PC-9 (cell line): ENCODE measurements around the gene ZMYND19. TPM values are rescaled to one million over a fixed set of nuclear protein-coding genes. Genes with fewer than 3 reads are reported as not detected.

Source experiments
- BruUV-seq: library from RNA; stranded (reverse); fragments of 400-500 nt; replicated peaks from 2 replicates; lab custom pipeline; 2021; lab: Mats Ljungman, UMichigan
- CTCF ChIA-PET: fragments of 300-600 bp; sonication (Branson Sonifier 250); formaldehyde crosslinking; loops from one replicate; lab custom pipeline; 2022; ENCODE audit warnings: antibody characterized with exemption; lab: Charles Lee
- POLR2A ChIA-PET: fragments of 300-600 bp; sonication (Branson Sonifier 250); formaldehyde crosslinking; loops from one replicate; lab custom pipeline; 2022; ENCODE audit warnings: antibody characterized with exemption; ENCODE audit not compliant: unreplicated experiment; lab: Charles Lee
- DNase-seq, 2 experiments: peaks; one replicate each; pipeline versions ENCODE4 v3.0.0 to v3.0.0-alpha.2; 2015 to 2022; ENCODE audit warnings: mixed read lengths in 1 of 2
- H2AFZ ChIP-seq: fragments of 200-600 bp; sonication (generic); 2 replicates; pipeline ENCODE4 v1.8.1; 2017; ENCODE audit warnings: antibody characterized with exemption
- H3F3A ChIP-seq: fragments of 200-600 bp; sonication (generic); 2 replicates; pipeline ENCODE4 v1.8.1; 2017; ENCODE audit warnings: antibody characterized with exemption, mild to moderate bottlenecking, low read depth; ENCODE audit not compliant: insufficient read depth
- H3K27ac ChIP-seq: fragments of 200-600 bp; sonication (generic); 2 replicates; pipeline ENCODE4 v1.6.1; 2016; ENCODE audit warnings: mixed run types
- H3K27me3 ChIP-seq: fragments of 200-600 bp; sonication (generic); 2 replicates; pipeline ENCODE4 v1.6.1; 2016; ENCODE audit warnings: low read depth, mixed run types; ENCODE audit not compliant: insufficient read depth
- H3K36me3 ChIP-seq: fragments of 200-600 bp; sonication (generic); 2 replicates; pipeline ENCODE4 v1.6.1; 2016; ENCODE audit warnings: low read depth, mixed run types
- H3K4me1 ChIP-seq: fragments of 200-600 bp; sonication (generic); replicated peaks from 2 replicates; pipeline ENCODE4 v1.6.1; 2016; ENCODE audit warnings: mixed run types; ENCODE audit not compliant: insufficient read depth
- H3K4me2 ChIP-seq: fragments of 200-600 bp; sonication (generic); 2 replicates; pipeline ENCODE4 v1.6.1; 2017; ENCODE audit warnings: mixed run types
- H3K4me3 ChIP-seq: fragments of 200-600 bp; sonication (generic); 2 replicates; pipeline ENCODE4 v1.6.1; 2016; ENCODE audit warnings: mixed run types
- H3K79me2 ChIP-seq: fragments of 200-600 bp; sonication (generic); 2 replicates; pipeline ENCODE4 v1.6.1; 2017; ENCODE audit warnings: low read depth, mixed run types
- H3K9me2 ChIP-seq: fragments of 200-600 bp; sonication (generic); 2 replicates; pipeline ENCODE4 v1.8.1; 2017; ENCODE audit warnings: mild to moderate bottlenecking; ENCODE audit not compliant: insufficient read depth
- H3K9me3 ChIP-seq: fragments of 200-600 bp; sonication (generic); 2 replicates; pipeline ENCODE4 v1.8.1; 2016; ENCODE audit warnings: low read depth; ENCODE audit not compliant: insufficient read depth
- H4K20me1 ChIP-seq: fragments of 200-600 bp; sonication (generic); 2 replicates; pipeline ENCODE4 v1.8.1; 2017; ENCODE audit not compliant: insufficient read depth
- EZH2 ChIP-seq: fragments of 200-600 bp; sonication (generic); IDR thresholded peaks from 2 replicates; pipeline ENCODE4 v1.8.0; 2017; ENCODE audit warnings: antibody characterized with exemption, low read depth
- intact Hi-C: fragments of 100-400 bp; cut with micrococcal nuclease; formaldehyde crosslinking; loops from one replicate; pipeline ENCODE4 v1.10.0; 2022; ENCODE audit not compliant: unreplicated experiment
- total RNA-seq: library from RNA; stranded (reverse); gene quantifications from 2 replicates; pipeline ENCODE4 v1.2.3, GENCODE V29; 2021
- TF ChIP-seq, protein P1 (sequence below): fragments of 200-600 bp; sonication (generic); conservative IDR thresholded peaks from 2 replicates; pipeline ENCODE4 v1.6.1; 2017; ENCODE audit warnings: mixed run types, antibody characterized with exemption, mild to moderate bottlenecking, moderate library complexity

The ZMYND19 gene
- total RNA-seq, 1 experiment from 2014 or later, result 47.7 TPM

DNA sequence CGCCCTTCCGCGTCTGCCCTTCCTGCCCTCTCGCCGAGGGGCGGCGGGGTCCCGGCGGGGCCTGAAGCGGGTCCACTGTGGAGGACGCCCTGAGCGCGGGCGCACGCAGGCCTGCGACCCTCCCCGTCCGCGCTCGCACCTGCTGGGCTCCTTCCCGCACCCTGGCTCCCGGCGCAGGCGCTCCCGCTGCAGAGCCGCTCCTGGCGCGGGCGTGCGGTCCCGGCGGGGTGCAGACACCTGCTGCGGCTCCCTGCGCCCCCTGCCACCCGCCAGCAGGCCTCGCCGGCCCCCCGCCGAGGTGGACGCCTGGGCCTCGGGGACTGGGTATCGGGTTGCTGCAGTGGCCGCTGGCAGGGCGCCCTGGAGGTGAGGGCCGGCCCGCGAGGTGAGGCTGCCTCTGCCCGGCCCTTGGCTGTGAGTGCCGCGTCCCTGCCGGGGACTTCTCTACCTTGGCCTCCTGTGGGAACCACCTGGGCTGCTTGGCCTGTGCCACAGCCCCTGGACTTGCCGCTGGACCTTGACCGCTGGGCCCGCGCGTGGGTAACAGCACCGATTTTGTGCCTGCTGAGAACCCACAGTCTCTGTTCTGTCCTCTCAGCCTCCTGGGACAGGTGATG, 15.8 kb upstream of the ZMYND19 start:
- peaks cover 50% of the 10 kb centered on the region for H3K79me2 ChIP-seq
- H4K20me1 ChIP-seq, result peaks cover 7% of the 10 kb centered on the region; the same call in 1 of the 2 replicates
- peaks cover 35% of the 10 kb centered on the region for H3F3A ChIP-seq
- DNase-seq, result peak; percentile 42 to 69
- H3K9me3 ChIP-seq, result no peaks in the 10 kb centered on the region
- no peaks in the 10 kb centered on the region for H3K36me3 ChIP-seq
- peak overlapping the region; percentile 30; the same call in 1 of the 2 replicates for H3K27ac ChIP-seq
- intact Hi-C loops, result no loop called here
- POLR2A ChIA-PET, result no interaction called here
- H2AFZ ChIP-seq, result peak overlapping the region; percentile 66; the same call in 1 of the 2 replicates
- BruUV-seq, result no TSS peak
- no peak for TF ChIP-seq EZH2
- TF ChIP-seq, protein P1, sequence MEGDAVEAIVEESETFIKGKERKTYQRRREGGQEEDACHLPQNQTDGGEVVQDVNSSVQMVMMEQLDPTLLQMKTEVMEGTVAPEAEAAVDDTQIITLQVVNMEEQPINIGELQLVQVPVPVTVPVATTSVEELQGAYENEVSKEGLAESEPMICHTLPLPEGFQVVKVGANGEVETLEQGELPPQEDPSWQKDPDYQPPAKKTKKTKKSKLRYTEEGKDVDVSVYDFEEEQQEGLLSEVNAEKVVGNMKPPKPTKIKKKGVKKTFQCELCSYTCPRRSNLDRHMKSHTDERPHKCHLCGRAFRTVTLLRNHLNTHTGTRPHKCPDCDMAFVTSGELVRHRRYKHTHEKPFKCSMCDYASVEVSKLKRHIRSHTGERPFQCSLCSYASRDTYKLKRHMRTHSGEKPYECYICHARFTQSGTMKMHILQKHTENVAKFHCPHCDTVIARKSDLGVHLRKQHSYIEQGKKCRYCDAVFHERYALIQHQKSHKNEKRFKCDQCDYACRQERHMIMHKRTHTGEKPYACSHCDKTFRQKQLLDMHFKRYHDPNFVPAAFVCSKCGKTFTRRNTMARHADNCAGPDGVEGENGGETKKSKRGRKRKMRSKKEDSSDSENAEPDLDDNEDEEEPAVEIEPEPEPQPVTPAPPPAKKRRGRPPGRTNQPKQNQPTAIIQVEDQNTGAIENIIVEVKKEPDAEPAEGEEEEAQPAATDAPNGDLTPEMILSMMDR, result no peak
- CTCF ChIA-PET, result interaction anchor here (0.6 kb wide), 1 partner anchor 25 kb away, joined by 3 read pairs; no protein-coding TSS in a partner anchor
- no peaks in the 10 kb centered on the region for H3K9me2 ChIP-seq
- peak overlapping the region; percentile 79 for H3K4me2 ChIP-seq
- peaks cover 45% of the 10 kb centered on the region for H3K4me1 ChIP-seq
- no peaks in the 10 kb centered on the region for H3K27me3 ChIP-seq
- H3K4me3 ChIP-seq, result peak overlapping the region; percentile 57

DNA sequence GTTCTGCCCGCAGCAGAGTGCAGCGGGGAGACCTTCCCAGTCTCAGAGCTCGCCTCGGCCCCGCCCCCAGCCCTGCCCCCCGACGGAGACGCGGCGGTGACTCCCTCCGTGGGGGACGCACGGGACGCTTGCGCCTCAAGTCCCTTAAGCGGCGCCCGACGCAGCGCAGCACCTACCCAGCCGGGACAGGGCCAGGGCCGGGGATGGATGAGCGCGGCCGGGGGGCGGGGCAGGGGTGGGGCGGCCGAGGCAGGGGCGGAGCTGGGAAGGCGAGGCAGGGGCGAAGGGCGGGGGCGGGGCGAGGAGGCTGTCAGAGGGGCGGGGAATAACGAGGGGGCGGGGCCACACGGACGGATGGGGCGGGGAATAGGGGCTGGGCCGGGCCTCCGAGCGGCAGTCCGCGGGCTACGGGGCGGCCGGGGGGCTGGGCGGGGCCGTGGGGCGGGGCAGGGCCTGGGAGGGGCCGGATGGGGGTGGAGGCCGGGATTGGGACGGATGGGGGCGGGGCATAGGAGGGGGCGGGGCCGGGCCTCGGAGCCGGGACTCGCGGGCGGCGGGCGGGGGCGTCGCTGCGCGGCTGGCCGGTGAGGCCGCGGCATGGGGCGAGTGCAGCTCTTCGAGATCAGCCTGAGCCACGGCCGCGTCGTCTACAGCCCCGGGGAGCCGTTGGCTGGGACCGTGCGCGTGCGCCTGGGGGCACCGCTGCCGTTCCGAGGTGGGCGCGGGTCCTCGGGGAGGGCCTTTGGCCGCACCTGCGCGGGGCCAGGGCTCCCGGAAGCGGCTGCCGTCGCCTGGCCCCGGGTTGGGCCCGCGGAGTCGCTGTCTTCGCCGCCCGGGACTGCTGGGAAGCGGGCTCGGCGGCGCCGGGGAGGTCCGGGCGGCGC, 15.1 kb upstream of the ZMYND19 start, which contains the start of gene ARRDC1:
ARRDC1 (plus strand) TSS at position 566 of the 884 bp plus-strand sequence; CDS start at position 598, 32 bp downstream.
- Histone ChIP-seq H3K27ac (peak within 1 kb of the TSS; percentile 30; the same call in 1 of the 2 replicates), H4K20me1 (peaks cover 7% of the 10 kb centered on the region; the same call in 1 of the 2 replicates), H3K9me2 (no peaks in the 10 kb centered on the region), H2AFZ (peak within 1 kb of the TSS; percentile 66; the same call in 1 of the 2 replicates), H3K4me1 (peaks cover 38% of the 10 kb centered on the region), H3K79me2 (peaks cover 43% of the 10 kb centered on the region), H3K9me3 (no peaks in the 10 kb centered on the region), H3F3A (peaks cover 27% of the 10 kb centered on the region; the same call in 1 of the 2 replicates), H3K36me3 (no peaks in the 10 kb centered on the region), H3K4me2 (peak within 1 kb of the TSS; percentile 79), H3K4me3 (peak within 1 kb of the TSS; percentile 57), H3K27me3 (no peaks in the 10 kb centered on the region)
- ChIA-PET POLR2A (interaction anchor here (0.6 to 1.0 kb wide), 4 partner anchors 11 to 365 kb away, joined by 3 to 9 read pairs (median 6); partner anchors contain the start of gene EHMT1), CTCF (interaction anchor here (0.6 to 1.2 kb wide), 2 partner anchors 14 to 24 kb away, joined by 3 to 5 read pairs; no protein-coding TSS in a partner anchor)
- BruUV-seq, result no TSS peak
- intact Hi-C loops, result loop anchor here (1.0 to 2.0 kb wide), 2 partner anchors 13 to 15 kb away; partner anchors contain the start of gene ZMYND19
- DNase-seq, result peak; percentile 80 to 95
- TF ChIP-seq, protein P1, result no peak
- no peak for TF ChIP-seq EZH2
